Ovary (tissue), 9 donors: ENCODE data around the gene EIF4G3. TPM values are rescaled to one million over a fixed set of nuclear protein-coding genes. Genes with fewer than 3 reads are reported as not detected.
"Not testable (repeated sequence)": the region's sequence is repeated elsewhere in the genome, so short reads cannot be mapped to it uniquely, and the experiment has no call there.

ENCODE experiments used
- DNase-seq, 5 donors: peaks; one replicate each; pipeline ENCODE4 v3.0.0-alpha.2; 2019 to 2020
- H3K27ac ChIP-seq, 2 donors: fragments of 200-600 bp; one replicate each; pipeline versions ENCODE4 v1.5.1 to v1.8.0; 2019 to 2022
- H3K27me3 ChIP-seq: fragments of 200-600 bp; one replicate; pipeline ENCODE4 v1.8.0; 2022
- H3K36me3 ChIP-seq: fragments of 200-600 bp; sonication (generic); one replicate; pipeline ENCODE4 v1.5.1; 2019
- H3K4me1 ChIP-seq: one replicate; pipeline ENCODE4 v1.8.1; 2013; ENCODE audit warnings: mild to moderate bottlenecking, moderate library complexity; ENCODE audit not compliant: insufficient read depth
- H3K4me3 ChIP-seq: fragments of 200-600 bp; sonication (generic); one replicate; pipeline ENCODE4 v1.5.1; 2017
- H3K9me3 ChIP-seq, 2 donors: fragments of 200-600 bp in 1 of 2; sonication (generic) in 1 of 2; one replicate each; pipeline versions ENCODE4 v1.5.1 to v1.8.1; 2013 to 2019; ENCODE audit warnings: mild to moderate bottlenecking in 1 of 2, moderate library complexity in 1 of 2
- EP300 ChIP-seq: sonication (generic); formaldehyde crosslinking; IDR thresholded peaks from one replicate; pipeline ENCODE4 v1.6.1; 2017; ENCODE audit warnings: antibody characterized with exemption
- POLR2A ChIP-seq: fragments of 450-650 bp; IDR thresholded peaks from one replicate; pipeline ENCODE4 v1.6.1; 2017; ENCODE audit warnings: antibody characterized with exemption, mild to moderate bottlenecking, moderate library complexity
- WGBS, 3 donors: extraction: QIAGEN DNeasy Blood & Tissue Kit in 1 of 3; methylation state at CpG; one replicate each; pipeline versions ENCODE4 v1.1.5 to v1.1.7; 2013 to 2017; 5-methylcytosine and 5-hydroxymethylcytosine counted together
- intact Hi-C, 4 donors: fragments of 100-400 bp; cut with DNase I; formaldehyde crosslinking; loops; one replicate each; pipeline versions ENCODE4 v1.11.0 to v1.15.1; 2022 to 2023
- polyA plus RNA-seq, 2 donors: library from polyadenylated mRNA; stranded (reverse); fragments of 200-250 nt in 1 of 2; fragments of 350-450 nt in 1 of 2; fragmentation: Illumina TruSeq in 1 of 2; extraction: RNeasy Lipid Tissue Mini Kit (QIAGEN cat#74804) in 1 of 2; gene quantifications; one replicate each; pipeline ENCODE4 v1.2.3, GENCODE V29; 2013 to 2014
- total RNA-seq, 7 donors: library from RNA; depleted of rRNA in 2 of 7; stranded (reverse); fragments of >200 nt in 2 of 7; fragmentation: NEBNext Ultra II Directional in 3 of 7; extraction: Animal tissue kit (Norgen Biotek cat#: 25700) in 3 of 7; gene quantifications; one replicate each; pipeline versions ENCODE4 v1.1.0 to v1.2.4, GENCODE V29; 2016 to 2023
- TF ChIP-seq, protein P1 (sequence below), 3 donors: fragments of 450-650 bp in 2 of 3; fragments of 200-600 bp in 1 of 3; IDR thresholded peaks; one replicate each; pipeline versions ENCODE4 v1.5.1 to v1.8.0; 2016 to 2022; ENCODE audit warnings: antibody characterized with exemption in 3 of 3, mild to moderate bottlenecking in 1 of 3
- donor health status: DM: no; HTN: no; CAD: no; lungs with moderate emphysema.
- donor health status: DM: no; HTN: no; CAD: no.
- donor health status: Bipolar disorder and iron deficiency.
- donor health status: DM: yes; HTN: yes; CAD: no.
- donor health status: DM: no; HTN: no; CAD: no.
- donor health status: DM: yes; HTN: yes; CAD: no.

The EIF4G3 gene
- total and polyA plus RNA-seq, 9 donors: 13.9 to 62.4 (median 39.4) TPM

DNA sequence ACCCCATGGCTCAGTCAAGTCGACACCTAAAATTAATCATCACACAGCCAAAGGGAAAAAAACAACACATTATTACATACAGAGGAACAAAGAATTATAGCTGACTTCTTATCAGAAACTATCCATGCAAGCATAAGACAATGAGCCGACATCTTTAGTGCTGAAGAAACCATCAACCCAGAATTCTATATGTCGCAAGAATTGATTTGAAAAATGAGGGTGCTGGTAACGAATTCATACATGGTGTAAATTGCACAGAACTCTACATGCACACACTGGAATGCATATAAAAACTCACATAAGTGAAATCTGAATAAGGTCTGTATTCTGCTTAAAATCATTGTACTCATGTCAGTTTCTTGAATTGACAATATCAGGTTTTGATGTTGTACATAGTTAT lies 25.0 kb upstream of the EIF4G3 start:
- no peak for DNase-seq
- no peaks in the 10 kb centered on the region for H3K36me3 ChIP-seq
- WGBS, 3 donors: 88 to 89% (median 89%) methylated on average over 4 of the region's 4 CpGs
- no peaks in the 10 kb centered on the region for H3K4me1 ChIP-seq
- H3K27me3 ChIP-seq: no peaks in the 10 kb centered on the region
- no peak overlapping the region for H3K4me3 ChIP-seq
- H3K27ac ChIP-seq: no peak overlapping the region
- no peak for TF ChIP-seq EP300
- intact Hi-C loops: no loop called here
- H3K9me3 ChIP-seq: no peaks in the 10 kb centered on the region

DNA sequence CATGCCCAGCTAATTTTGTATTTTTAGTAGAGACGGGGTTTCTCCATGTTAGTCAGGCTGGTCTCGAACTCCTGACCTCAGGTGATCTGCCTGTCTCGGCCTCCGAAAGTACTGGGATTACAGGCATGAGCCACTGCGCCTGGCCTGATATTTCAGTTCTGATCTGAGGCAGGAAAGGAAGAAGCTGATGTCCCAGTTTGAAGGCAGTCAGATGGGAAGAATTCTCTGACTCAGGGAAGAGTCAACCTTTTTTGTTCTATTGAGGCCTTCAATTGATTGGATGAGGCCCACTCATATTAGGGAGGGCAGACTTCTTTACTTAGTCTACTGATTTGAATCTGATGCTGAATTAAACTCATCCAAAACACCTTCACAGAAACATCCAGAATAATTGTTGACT lies 24.5 kb upstream of the EIF4G3 start:
- H3K4me3 ChIP-seq, H3K9me3 ChIP-seq, H3K36me3 ChIP-seq, H3K4me1 ChIP-seq, H3K27me3 ChIP-seq, H3K27ac ChIP-seq, intact Hi-C loops, DNase-seq: not testable (repeated sequence)
- 96 to 99% (median 98%) methylated on average over 5 of the region's 5 CpGs for WGBS, 3 donors

DNA sequence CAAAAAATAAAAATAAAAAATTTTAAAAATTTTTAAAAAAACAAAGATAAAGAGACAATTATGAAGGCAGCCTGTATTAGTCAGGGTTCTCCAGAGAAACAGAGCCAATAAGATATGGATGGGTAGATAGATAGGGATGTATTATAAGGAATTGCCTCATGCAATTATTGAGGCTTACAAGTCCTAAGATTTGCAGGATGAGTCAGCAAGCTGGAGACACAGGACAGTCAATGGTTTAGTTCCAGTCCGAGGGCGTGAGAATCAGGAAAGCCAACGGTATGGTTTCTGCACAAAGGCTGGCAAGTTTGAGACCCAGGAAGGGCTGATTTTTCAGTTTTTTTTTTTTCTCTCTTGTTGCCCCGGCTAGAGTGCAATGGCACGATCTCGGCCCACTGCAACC lies 24.1 kb upstream of the EIF4G3 start:
- no peak for DNase-seq
- Histone ChIP-seq H3K27me3 (no peaks in the 10 kb centered on the region), H3K36me3 (no peaks in the 10 kb centered on the region), H3K9me3 (no peaks in the 10 kb centered on the region), H3K27ac (no peak overlapping the region), H3K4me1 (no peaks in the 10 kb centered on the region), H3K4me3 (no peak overlapping the region)
- TF ChIP-seq, protein P1, sequence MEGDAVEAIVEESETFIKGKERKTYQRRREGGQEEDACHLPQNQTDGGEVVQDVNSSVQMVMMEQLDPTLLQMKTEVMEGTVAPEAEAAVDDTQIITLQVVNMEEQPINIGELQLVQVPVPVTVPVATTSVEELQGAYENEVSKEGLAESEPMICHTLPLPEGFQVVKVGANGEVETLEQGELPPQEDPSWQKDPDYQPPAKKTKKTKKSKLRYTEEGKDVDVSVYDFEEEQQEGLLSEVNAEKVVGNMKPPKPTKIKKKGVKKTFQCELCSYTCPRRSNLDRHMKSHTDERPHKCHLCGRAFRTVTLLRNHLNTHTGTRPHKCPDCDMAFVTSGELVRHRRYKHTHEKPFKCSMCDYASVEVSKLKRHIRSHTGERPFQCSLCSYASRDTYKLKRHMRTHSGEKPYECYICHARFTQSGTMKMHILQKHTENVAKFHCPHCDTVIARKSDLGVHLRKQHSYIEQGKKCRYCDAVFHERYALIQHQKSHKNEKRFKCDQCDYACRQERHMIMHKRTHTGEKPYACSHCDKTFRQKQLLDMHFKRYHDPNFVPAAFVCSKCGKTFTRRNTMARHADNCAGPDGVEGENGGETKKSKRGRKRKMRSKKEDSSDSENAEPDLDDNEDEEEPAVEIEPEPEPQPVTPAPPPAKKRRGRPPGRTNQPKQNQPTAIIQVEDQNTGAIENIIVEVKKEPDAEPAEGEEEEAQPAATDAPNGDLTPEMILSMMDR (IDR thresholded peaks at IDR 0.05): no peak
- TF ChIP-seq POLR2A (no peak), EP300 (no peak)
- intact Hi-C loops: no loop called here
- 88 to 97% (median 92%) methylated on average over 6 of the region's 6 CpGs for WGBS, 3 donors

DNA sequence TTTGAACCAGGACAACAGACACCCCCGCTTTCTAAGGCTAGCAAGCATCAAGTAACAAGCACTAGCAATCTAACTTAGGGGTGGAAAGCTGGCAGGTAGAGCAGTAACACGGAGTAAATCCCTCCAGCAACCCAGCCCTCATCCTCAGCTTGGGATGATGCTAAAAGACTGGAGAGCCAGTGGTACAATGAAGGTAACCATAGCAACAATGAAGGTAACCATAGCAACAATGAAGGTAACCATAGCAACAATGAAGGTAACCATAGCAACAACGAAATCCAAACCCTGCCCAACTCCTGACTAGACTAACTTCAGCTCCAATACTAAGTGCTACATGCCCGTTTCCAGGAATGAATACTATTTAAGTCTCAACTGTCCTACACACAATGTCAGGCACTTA lies 22.2 kb upstream of the EIF4G3 start:
- H3K4me1 ChIP-seq: no peaks in the 10 kb centered on the region
- H3K4me3 ChIP-seq: no peak overlapping the region
- WGBS, 3 donors: 60 to 65% (median 63%) methylated on average over 4 of the region's 4 CpGs
- H3K27ac ChIP-seq: no peak overlapping the region
- H3K36me3 ChIP-seq: no peaks in the 10 kb centered on the region
- DNase-seq: no peak
- intact Hi-C loops: loop anchor here in 3 of 4 donors (5.0 to 10.0 kb wide), 4 partner anchors 214 to 677 kb away; no protein-coding TSS in a partner anchor
- TF ChIP-seq, protein P1 (IDR thresholded peaks at IDR 0.05): no peak
- TF ChIP-seq POLR2A (no peak), EP300 (no peak)
- no peaks in the 10 kb centered on the region for H3K9me3 ChIP-seq
- H3K27me3 ChIP-seq: no peaks in the 10 kb centered on the region

DNA sequence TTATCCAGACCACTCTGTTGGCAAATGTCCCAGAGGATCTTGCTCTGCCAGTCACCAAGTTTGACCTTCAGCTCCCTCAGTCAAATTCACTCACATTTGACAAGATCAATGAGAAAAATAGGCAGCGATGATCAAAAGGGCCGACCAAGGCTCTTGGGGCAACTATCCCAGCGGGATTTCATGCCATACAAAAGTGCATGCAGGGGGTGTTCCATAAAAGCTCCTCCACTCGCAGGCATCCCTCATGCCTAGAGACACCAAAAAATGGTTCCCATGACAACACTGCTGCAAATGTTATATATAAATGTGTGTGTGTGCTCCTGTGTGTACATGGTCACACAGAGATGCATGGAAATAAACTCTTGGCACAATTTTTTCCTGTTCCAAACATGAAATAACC lies 16.2 kb upstream of the EIF4G3 start:
- Histone ChIP-seq H3K27me3 (no peaks in the 10 kb centered on the region), H3K27ac (no peak overlapping the region), H3K4me3 (no peak overlapping the region), H3K4me1 (no peaks in the 10 kb centered on the region), H3K36me3 (no peaks in the 10 kb centered on the region), H3K9me3 (no peaks in the 10 kb centered on the region)
- WGBS, 3 donors: 80 to 89% (median 85%) methylated on average over 4 of the region's 4 CpGs
- intact Hi-C loops: loop anchor here in 3 of 4 donors (10.0 kb wide), 2 partner anchors 208 to 668 kb away; no protein-coding TSS in a partner anchor
- no peak for DNase-seq
- no peak for TF ChIP-seq POLR2A
- TF ChIP-seq EP300: no peak
- TF ChIP-seq, protein P1 (IDR thresholded peaks at IDR 0.05): no peak
